ENCODE results near the gene ATP6V0C.

ATP6V0C gene

GRCh38 chr16:2493605-2494004, 20.1 kb upstream of the ATP6V0C start:
- no peak for DNase-seq

- no peak for DNase-seq
Observed at GRCh38 chr16:2494616-2495015, 19.1 kb upstream of the ATP6V0C start.

GRCh38 chr16:2495041-2495440, 18.7 kb upstream of the ATP6V0C start:
- DNase-seq, result no peak

GRCh38 chr16:2496223-2497115, 17.3 kb upstream of the ATP6V0C start:
- no peak for DNase-seq

- DNase-seq, result no peak
Observed at GRCh38 chr16:2497116-2497630, 16.6 kb upstream of the ATP6V0C start.

- no peak for DNase-seq
Observed at GRCh38 chr16:2497695-2498484, 15.9 kb upstream of the ATP6V0C start.

- no peak for DNase-seq
Observed at GRCh38 chr16:2498531-2499253, 15.1 kb upstream of the ATP6V0C start.

GRCh38 chr16:2499454-2499853, 14.3 kb upstream of the ATP6V0C start:
- no peak for DNase-seq

GRCh38 chr16:2499890-2500429, 13.8 kb upstream of the ATP6V0C start:
- no peak for DNase-seq

- DNase-seq, result no peak
Observed at GRCh38 chr16:2500430-2500917, 13.3 kb upstream of the ATP6V0C start.

GRCh38 chr16:2500918-2501750, 12.6 kb upstream of the ATP6V0C start:
- peak; percentile 78 for DNase-seq

- no peak for DNase-seq
Observed at GRCh38 chr16:2501946-2502895, 11.5 kb upstream of the ATP6V0C start.

- DNase-seq, result no peak
Observed at GRCh38 chr16:2505695-2506094, 8.1 kb upstream of the ATP6V0C start.

- no peak for DNase-seq
Observed at GRCh38 chr16:2507052-2507659, 6.6 kb upstream of the ATP6V0C start.

- DNase-seq, result no peak
Observed at GRCh38 chr16:2507665-2508064, 6.1 kb upstream of the ATP6V0C start.

GRCh38 chr16:2508722-2509400, 4.9 kb upstream of the ATP6V0C start:
- DNase-seq, result no peak

- DNase-seq, result no peak
Observed at GRCh38 chr16:2511128-2511800, 2.5 kb upstream of the ATP6V0C start.

GRCh38 chr16:2511996-2512734, 1.6 kb upstream of the ATP6V0C start:
- DNase-seq, result no peak
